WTC11 (cell line): ENCODE measurements around the gene SNX8.

Experiments
- CREM ChIP-seq: sonication (generic); formaldehyde crosslinking; IDR thresholded peaks from 2 replicates; pipeline ENCODE4 v1.8.1; 2022; ENCODE audit warnings: mild to moderate bottlenecking, missing genetic modification reagents, moderate library complexity
- CTCF ChIP-seq: fragments of 200-600 bp; IDR thresholded peaks from 2 replicates; pipeline ENCODE4 v1.8.0; 2022; ENCODE audit warnings: antibody characterized with exemption
- E2F4 ChIP-seq: sonication (generic); formaldehyde crosslinking; IDR thresholded peaks from 2 replicates; pipeline ENCODE4 v1.8.1; 2022; ENCODE audit warnings: low read depth, mild to moderate bottlenecking, moderate library complexity, missing genetic modification reagents, borderline replicate concordance
- FOXP4 ChIP-seq: sonication (generic); formaldehyde crosslinking; IDR thresholded peaks from 2 replicates; pipeline ENCODE4 v1.8.0; 2022; ENCODE audit warnings: mild to moderate bottlenecking, missing genetic modification reagents
- GABPB1 ChIP-seq: sonication (generic); formaldehyde crosslinking; IDR thresholded peaks from 2 replicates; pipeline ENCODE4 v1.8.1; 2023; ENCODE audit warnings: mild to moderate bottlenecking, missing genetic modification reagents
- NFE2L1 ChIP-seq: sonication (generic); formaldehyde crosslinking; IDR thresholded peaks from 2 replicates; pipeline ENCODE4 v1.8.1; 2023; ENCODE audit warnings: missing genetic modification reagents
- TCF7 ChIP-seq: sonication (generic); formaldehyde crosslinking; IDR thresholded peaks from 2 replicates; pipeline ENCODE4 v1.8.0; 2022; ENCODE audit warnings: mild to moderate bottlenecking, low read depth, missing genetic modification reagents, moderate library complexity
- ZNF423 ChIP-seq: fragments of 250-450 bp; sonication (Bioruptor Pico); IDR thresholded peaks from 2 replicates; pipeline ENCODE4 v2.1.2; 2022; ENCODE audit warnings: mild to moderate bottlenecking, moderate library complexity

DNA sequence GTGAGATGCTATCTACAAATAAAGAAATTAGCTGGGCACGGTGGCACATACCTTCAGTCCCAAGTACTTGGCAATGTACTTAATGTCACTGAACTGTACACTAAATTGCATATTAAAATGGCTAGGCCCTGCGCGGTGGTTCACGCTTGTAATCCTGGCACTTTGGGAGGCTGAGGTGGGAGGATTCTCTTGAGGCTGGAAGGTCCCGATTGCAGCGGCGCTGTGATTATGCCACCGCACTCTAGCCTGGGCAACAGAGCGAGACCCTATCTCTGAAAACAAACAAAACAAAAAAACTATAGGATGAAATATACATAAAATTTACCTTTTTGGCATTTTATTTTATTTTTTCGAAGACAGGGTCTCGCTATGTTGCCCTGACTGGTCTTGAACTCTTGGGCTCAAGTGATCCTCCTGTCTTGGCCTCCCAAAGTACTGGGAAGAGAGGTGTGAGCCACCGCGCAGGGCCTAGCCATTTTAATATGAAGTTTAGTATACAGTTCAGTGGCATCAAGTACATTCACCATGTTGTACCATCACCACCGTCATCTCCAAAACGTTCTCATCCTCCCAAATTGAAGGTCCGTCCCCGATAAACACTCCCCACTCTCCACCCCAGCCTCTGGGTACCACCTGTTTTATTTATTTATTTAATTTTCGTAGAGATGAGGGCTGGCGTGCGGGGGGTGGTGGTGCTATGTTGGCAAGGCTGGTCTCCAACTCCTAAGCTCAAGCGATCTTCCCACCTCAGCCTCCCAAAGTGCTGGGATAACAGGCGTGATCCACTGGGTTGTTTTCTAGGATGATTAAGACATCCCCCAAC is 39.1 kb upstream of the SNX8 start:
- TF ChIP-seq CTCF, result no peak
- TF ChIP-seq FOXP4, result no peak
- TF ChIP-seq NFE2L1 (CRISPR knock-in tag), result no peak
- no peak for TF ChIP-seq E2F4 (CRISPR knock-in tag)
- TF ChIP-seq TCF7 (CRISPR knock-in tag), result no peak
- no peak for TF ChIP-seq CREM
- no peak for TF ChIP-seq GABPB1 (CRISPR knock-in tag)
- TF ChIP-seq ZNF423, result no peak
